Activated CD4-positive, alpha-beta T cell treated with anti-CD3 and anti-CD28 coated beads, Interleukin-2, amount 10 ng/mL, durations not matched to agents 7 days and 5 days (primary cell): ENCODE data around the gene LMO7. TPM values are rescaled to one million over a fixed set of nuclear protein-coding genes. Genes with fewer than 3 reads are reported as not detected.
"Not testable (repeated sequence)": the region's sequence is repeated elsewhere in the genome, so short reads cannot be mapped to it uniquely, and the experiment has no call there.

Experiments used
- CTCF ChIA-PET: fragments of 350-600 bp; sonication (Branson Sonifier 250); formaldehyde crosslinking; loops from one replicate; lab custom pipeline; 2021; ENCODE audit warnings: antibody characterized with exemption; lab: Charles Lee
- POLR2A ChIA-PET: fragments of 350-600 bp; sonication (Branson Sonifier 250); formaldehyde crosslinking; loops from one replicate; lab custom pipeline; 2021; ENCODE audit warnings: antibody characterized with exemption; lab: Charles Lee
- DNase-seq: peaks from one replicate; pipeline ENCODE4 v3.0.0-alpha.2; 2020
- H3K27ac Mint-ChIP-seq: one replicate; pipeline ENCODE4 v1.8.0; 2021; ENCODE audit warnings: mild to moderate bottlenecking, moderate library complexity, mixed read lengths
- H3K27me3 Mint-ChIP-seq: one replicate; pipeline ENCODE4 v1.8.0; 2021; ENCODE audit warnings: mixed read lengths
- H3K36me3 Mint-ChIP-seq: one replicate; pipeline ENCODE4 v1.8.0; 2021; ENCODE audit warnings: low read depth, mixed read lengths
- H3K4me1 Mint-ChIP-seq: one replicate; pipeline ENCODE4 v1.8.0; 2021; ENCODE audit warnings: mixed read lengths
- H3K4me3 Mint-ChIP-seq: one replicate; pipeline ENCODE4 v1.8.0; 2021; ENCODE audit warnings: mild to moderate bottlenecking, moderate library complexity, mixed read lengths
- H3K9me3 Mint-ChIP-seq: one replicate; pipeline ENCODE4 v1.8.0; 2021; ENCODE audit warnings: mixed read lengths
- total RNA-seq, 2 experiments: library from RNA; stranded (reverse); gene quantifications; one replicate each; pipeline ENCODE4 v1.2.3, GENCODE V29; 2021

The LMO7 gene
- total RNA-seq, 2 experiments from 2014 or later, result 23.1 to 30.7 TPM

DNA sequence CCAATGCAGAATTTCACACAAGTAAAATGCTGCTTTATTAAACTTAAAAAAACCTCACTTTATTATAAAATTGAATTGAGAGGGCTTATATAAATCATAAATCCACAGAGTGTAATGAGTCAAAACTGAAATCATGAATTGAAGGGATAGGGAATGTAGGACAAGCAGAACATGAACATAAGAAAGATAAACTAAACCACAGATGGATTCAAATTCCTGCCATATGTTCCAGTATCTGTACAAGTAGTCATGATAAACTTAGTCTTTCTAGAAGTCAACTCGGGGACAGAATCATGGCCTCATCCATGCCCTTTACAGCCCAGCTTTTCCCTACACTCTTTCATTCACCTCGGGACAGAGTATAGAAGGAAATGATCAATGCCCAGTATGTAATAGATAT, 16.6 kb downstream of the LMO7 start:
- H3K27me3 Mint-ChIP-seq, result no peaks in the 10 kb centered on the region
- H3K27ac Mint-ChIP-seq, result no peak overlapping the region
- DNase-seq, result no peak
- ChIA-PET POLR2A (no interaction called here), CTCF (no interaction called here)
- H3K4me3 Mint-ChIP-seq, result no peak overlapping the region
- H3K9me3 Mint-ChIP-seq, result no peaks in the 10 kb centered on the region
- H3K4me1 Mint-ChIP-seq, result no peaks in the 10 kb centered on the region
- no peaks in the 10 kb centered on the region for H3K36me3 Mint-ChIP-seq

DNA sequence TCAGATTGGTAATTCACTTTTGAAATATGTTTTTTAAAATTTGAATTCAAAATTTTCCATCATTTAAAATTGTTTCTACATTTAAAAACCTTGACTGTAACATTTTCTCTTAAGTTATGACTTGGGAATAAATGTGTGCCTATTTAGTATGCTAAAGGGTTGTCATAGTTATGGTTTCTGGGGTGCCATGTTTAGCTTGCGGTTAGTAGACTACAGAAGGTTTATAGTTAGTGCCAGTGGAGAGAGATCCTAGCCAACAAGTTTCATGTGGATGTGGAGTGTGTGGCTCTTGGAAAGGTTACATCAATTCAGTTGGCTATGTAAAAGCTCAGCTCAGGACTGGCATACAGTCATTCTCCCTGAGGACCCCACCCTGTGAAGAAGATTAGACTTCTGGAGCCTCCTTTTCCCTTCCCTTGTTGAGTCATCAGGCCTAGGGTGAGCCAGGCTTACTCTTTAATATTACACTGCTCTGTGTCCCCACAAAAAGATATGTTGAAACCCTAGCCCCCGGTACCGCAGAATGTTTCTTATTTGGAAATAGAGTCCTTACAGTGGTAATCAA, 20.4 kb downstream of the LMO7 start:
- ChIA-PET POLR2A (no interaction called here), CTCF (no interaction called here)
- no peak for DNase-seq
- no peaks in the 10 kb centered on the region for H3K36me3 Mint-ChIP-seq
- H3K27me3 Mint-ChIP-seq, result no peaks in the 10 kb centered on the region
- no peak overlapping the region for H3K4me3 Mint-ChIP-seq
- no peaks in the 10 kb centered on the region for H3K4me1 Mint-ChIP-seq
- no peaks in the 10 kb centered on the region for H3K9me3 Mint-ChIP-seq
- H3K27ac Mint-ChIP-seq, result no peak overlapping the region

DNA sequence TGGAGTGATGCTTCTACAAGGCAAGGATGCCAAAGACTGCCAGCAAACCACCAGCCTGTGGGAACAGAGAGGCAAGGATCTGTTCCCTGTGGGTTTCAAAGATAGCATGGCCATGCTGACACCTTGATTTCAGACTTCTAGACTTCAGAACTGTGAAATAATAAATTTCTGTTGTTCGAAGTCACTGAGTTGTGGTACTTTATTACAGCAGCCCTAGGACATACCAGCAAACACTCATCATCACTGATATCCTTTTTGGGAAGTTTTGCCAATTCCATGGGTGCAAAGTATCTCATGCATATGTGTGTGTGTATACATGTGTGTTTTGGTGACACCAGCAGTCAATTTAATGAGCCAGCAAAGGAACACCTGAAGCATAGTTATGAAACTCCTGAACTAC, 21.0 kb downstream of the LMO7 start:
- CTCF ChIA-PET, result no interaction called here
- Mint-ChIP-seq H3K4me3 (no peak overlapping the region), H3K27ac (no peak overlapping the region), H3K4me1 (no peaks in the 10 kb centered on the region), H3K27me3 (no peaks in the 10 kb centered on the region), H3K9me3 (no peaks in the 10 kb centered on the region), H3K36me3 (no peaks in the 10 kb centered on the region)
- DNase-seq, result no peak
- POLR2A ChIA-PET, result no interaction called here

DNA sequence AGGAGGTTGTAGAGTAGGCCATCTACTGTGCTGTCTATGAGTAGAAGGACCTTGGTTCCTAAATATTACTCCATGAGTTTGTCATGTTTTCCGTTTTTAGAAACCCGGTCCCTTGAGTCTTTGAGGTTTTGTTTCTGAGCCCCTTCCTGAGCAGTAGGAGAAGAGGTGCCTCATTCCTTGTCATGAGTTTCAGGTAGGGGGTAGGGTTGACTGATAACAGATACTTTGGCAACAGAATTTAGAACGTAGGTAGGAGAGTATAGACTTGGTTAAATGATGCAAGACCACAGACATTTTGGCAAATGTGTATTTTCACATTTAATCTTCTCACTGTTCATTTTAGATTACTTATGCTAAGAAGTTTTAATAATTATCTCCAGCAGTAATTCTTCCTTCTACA, 24.6 kb downstream of the LMO7 start:
- ChIA-PET POLR2A (no interaction called here), CTCF (no interaction called here)
- no peak for DNase-seq
- no peaks in the 10 kb centered on the region for H3K27me3 Mint-ChIP-seq
- H3K27ac Mint-ChIP-seq, result no peak overlapping the region
- no peak overlapping the region for H3K4me3 Mint-ChIP-seq
- H3K9me3 Mint-ChIP-seq, result no peaks in the 10 kb centered on the region
- H3K36me3 Mint-ChIP-seq, result no peaks in the 10 kb centered on the region
- H3K4me1 Mint-ChIP-seq, result no peaks in the 10 kb centered on the region

DNA sequence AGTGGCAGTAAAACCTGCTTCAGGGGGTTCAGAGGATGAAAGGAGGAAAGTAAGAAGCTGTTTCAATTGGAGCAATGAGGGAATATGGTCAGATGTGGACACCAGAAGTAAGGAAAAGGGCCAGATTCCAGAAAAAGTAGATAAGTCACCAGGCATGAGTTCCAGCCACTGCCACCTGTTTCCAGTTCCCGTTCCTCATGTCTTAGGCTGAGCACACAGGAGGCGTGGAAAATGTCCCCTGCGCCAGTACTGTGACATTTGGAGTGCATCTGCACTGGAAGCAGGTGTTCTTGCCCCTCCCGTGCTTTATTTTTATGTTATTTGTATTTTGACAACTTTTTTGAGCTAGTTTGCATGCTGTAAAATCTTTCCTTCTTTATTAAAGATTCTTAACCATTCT, 25.3 kb downstream of the LMO7 start:
- ChIA-PET CTCF (no interaction called here), POLR2A (no interaction called here)
- Mint-ChIP-seq H3K4me3 (no peak overlapping the region), H3K9me3 (no peaks in the 10 kb centered on the region), H3K27me3 (no peaks in the 10 kb centered on the region), H3K36me3 (no peaks in the 10 kb centered on the region), H3K4me1 (no peaks in the 10 kb centered on the region), H3K27ac (no peak overlapping the region)
- no peak for DNase-seq

DNA sequence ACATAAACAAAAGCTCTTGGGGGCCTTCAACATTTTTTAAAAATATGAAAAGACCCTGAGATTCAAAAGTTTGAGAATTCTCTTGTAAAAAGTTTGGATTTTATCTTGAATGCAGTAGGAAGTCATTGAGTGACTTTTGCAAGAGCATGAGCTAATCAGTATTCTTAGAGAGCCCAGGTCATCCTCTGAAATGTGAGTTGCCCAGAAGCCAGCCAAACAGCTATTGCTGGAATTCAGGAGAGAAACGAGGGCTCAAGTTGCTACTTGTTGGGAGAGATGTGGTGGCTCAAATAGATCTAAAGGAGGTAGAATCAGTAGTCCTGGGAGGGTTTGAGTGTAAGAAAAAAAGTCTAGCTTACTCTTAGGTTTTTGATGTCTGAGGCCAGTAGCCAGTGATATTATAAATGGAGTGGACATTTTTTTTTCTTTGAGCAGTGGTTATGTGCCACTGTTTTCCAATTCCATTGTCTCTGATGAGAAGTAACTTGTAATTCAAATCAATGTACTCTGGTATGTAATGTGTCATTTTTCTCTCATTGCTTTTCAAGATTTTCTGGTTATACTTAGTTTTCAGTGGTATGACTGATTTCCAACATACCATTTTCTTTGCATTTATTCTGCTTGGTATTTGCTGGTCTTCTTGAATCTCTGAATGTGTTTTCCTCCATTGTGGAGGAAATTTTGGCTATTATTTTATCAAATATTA, 30.7 kb downstream of the LMO7 start:
- Mint-ChIP-seq H3K4me1 (no peaks in the 10 kb centered on the region), H3K27ac (no peak overlapping the region), H3K9me3 (no peaks in the 10 kb centered on the region), H3K36me3 (no peaks in the 10 kb centered on the region), H3K27me3 (peaks cover 3% of the 10 kb centered on the region), H3K4me3 (no peak overlapping the region)
- DNase-seq, result no peak
- ChIA-PET CTCF (no interaction called here), POLR2A (no interaction called here)

DNA sequence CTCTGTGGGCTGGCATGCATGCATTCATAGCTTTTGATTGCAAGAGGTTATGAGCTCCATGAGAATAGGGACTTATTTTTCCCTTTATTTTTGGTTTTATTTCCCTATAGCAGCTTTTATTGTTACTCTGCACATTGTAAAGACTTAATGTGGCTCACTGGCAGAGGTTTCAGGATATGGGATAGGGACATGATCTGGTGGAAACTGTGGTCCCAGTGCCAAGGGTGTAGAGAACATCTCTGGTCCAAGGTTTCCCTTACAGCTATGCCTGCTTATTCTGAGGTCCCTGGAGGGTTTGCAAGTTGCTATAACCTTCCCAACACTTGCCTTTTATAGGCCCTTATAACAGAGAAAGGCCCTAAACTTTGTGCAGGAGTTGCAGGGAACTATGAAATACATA, 33.6 kb downstream of the LMO7 start:
- Mint-ChIP-seq H3K4me1 (no peaks in the 10 kb centered on the region), H3K9me3 (no peaks in the 10 kb centered on the region), H3K27ac (no peak overlapping the region), H3K36me3 (no peaks in the 10 kb centered on the region), H3K4me3 (no peak overlapping the region), H3K27me3 (peaks cover 3% of the 10 kb centered on the region)
- POLR2A ChIA-PET, result no interaction called here
- CTCF ChIA-PET, result interaction anchor here (1.3 kb wide), 1 partner anchor 25 kb away, joined by 4 read pairs; no protein-coding TSS in a partner anchor
- DNase-seq, result no peak

DNA sequence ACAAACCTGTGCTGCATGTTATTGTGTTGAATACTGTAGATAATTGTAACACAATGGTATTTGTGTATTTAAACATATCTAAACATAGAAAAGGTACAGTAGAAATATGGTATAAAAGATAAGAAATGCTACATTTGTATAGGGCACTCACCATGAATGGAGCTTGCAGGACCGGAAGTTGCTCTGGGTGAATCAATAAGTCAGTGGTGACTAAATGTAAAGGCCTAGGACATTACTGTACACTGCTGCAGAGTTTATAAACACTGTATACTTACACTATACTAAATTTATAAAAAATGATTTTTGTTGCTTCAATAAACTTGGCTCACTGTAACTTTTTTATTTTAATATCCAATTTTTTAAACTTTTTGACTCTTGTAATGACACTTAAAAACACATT, 34.4 kb downstream of the LMO7 start:
- ChIA-PET CTCF (no interaction called here), POLR2A (no interaction called here)
- H3K9me3 Mint-ChIP-seq, result no peaks in the 10 kb centered on the region
- DNase-seq, result no peak
- H3K4me1 Mint-ChIP-seq, result no peaks in the 10 kb centered on the region
- no peaks in the 10 kb centered on the region for H3K36me3 Mint-ChIP-seq
- H3K27me3 Mint-ChIP-seq, result peaks cover 3% of the 10 kb centered on the region
- H3K27ac Mint-ChIP-seq, result no peak overlapping the region
- no peak overlapping the region for H3K4me3 Mint-ChIP-seq

DNA sequence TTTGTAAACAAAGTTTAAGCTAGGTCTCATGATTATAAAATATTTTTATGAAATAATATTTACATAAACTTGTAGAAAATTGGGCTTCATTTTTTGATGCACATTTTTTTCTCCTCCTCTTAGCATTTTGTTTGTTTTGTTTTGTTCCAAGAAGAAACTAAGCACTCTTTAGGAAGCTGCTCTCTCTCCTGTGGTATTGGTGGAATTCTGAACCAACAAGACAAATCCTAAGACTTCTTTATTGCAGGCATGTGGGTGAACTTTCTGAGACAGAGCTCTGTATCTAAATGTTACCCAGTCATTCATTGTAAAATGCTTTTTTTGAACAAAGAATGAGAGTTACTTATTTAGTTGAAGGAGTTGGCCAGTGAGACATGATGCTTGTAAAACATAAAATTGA, 39.3 kb downstream of the LMO7 start:
- H3K4me3 Mint-ChIP-seq, result no peak overlapping the region
- ChIA-PET CTCF (interaction anchor here (0.6 to 0.7 kb wide), 3 partner anchors 10 to 597 kb away, joined by 3 read pairs; no protein-coding TSS in a partner anchor), POLR2A (no interaction called here)
- no peaks in the 10 kb centered on the region for H3K9me3 Mint-ChIP-seq
- H3K36me3 Mint-ChIP-seq, result no peaks in the 10 kb centered on the region
- no peaks in the 10 kb centered on the region for H3K27me3 Mint-ChIP-seq
- DNase-seq, result no peak
- no peaks in the 10 kb centered on the region for H3K4me1 Mint-ChIP-seq
- no peak overlapping the region for H3K27ac Mint-ChIP-seq

DNA sequence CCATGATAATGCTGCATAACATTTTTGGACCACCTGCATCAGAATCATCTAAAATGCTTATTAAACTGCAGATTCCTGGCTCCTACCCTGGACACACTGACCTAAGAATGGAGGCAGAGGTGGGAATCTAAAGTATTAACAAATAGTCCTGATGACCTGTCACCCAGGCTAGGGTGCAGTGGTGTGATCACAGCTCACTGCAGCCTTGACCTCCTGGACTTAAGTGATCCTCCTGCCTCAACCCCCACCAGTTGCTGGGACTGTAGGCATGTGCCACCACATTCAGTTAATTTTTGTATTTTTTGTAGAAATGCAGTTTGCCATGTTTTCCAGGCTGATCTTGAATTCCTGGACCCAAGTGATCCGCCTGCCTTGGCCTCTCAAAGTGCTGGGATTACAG, 43.3 kb downstream of the LMO7 start:
- Mint-ChIP-seq H3K4me1 (no peaks in the 10 kb centered on the region), H3K9me3 (no peaks in the 10 kb centered on the region), H3K36me3 (no peaks in the 10 kb centered on the region), H3K27me3 (no peaks in the 10 kb centered on the region), H3K4me3 (no peak overlapping the region), H3K27ac (no peak overlapping the region)
- no peak for DNase-seq
- ChIA-PET POLR2A (no interaction called here), CTCF (no interaction called here)

DNA sequence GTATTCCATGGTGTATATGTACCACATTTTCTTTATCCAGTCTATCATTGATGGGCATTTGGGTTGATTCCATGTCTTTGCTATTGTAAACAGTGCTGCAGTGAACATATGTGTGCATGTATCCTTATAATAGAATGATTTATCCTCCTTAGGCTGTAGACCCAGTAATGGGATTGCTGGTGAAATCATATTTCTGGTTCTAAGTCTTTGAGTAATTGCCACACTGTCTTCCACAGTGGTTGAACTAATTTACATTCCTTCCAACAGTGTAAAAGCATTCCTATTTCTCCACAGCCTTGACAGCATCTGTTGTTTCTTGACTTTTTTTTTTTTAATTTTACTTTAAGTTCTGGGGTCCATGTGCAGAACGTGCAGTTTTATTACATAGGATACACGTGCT, 44.1 kb downstream of the LMO7 start:
- H3K27me3 Mint-ChIP-seq, H3K27ac Mint-ChIP-seq, H3K4me3 Mint-ChIP-seq, H3K4me1 Mint-ChIP-seq, POLR2A ChIA-PET, H3K36me3 Mint-ChIP-seq, CTCF ChIA-PET, H3K9me3 Mint-ChIP-seq, DNase-seq: not testable (repeated sequence)

DNA sequence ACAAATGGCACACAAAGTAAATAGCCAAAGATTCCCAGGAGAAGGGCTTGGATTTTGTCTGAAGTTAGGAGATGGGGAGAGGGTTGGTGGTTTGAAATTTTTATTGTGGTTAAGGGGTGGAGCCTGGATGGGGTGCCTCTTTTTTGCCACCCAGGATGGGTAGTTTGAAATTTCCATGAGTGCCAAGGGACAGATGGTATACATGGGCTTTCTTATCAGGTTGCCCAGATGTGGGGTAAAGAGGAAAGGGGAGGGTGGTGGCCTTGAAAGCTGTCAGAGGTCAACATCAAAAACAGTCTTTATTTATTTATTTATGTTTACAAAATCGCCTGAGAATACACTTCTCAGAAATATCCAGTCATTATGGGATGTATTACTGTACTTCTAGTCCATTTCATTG, 46.2 kb downstream of the LMO7 start:
- ChIA-PET CTCF (interaction anchor here (0.5 kb wide), 1 partner anchor 1214 kb away, joined by 3 read pairs; no protein-coding TSS in a partner anchor), POLR2A (no interaction called here)
- H3K27me3 Mint-ChIP-seq, result no peaks in the 10 kb centered on the region
- DNase-seq, result no peak
- H3K9me3 Mint-ChIP-seq, result no peaks in the 10 kb centered on the region
- H3K36me3 Mint-ChIP-seq, result no peaks in the 10 kb centered on the region
- no peak overlapping the region for H3K27ac Mint-ChIP-seq
- no peak overlapping the region for H3K4me3 Mint-ChIP-seq
- H3K4me1 Mint-ChIP-seq, result peaks cover 3% of the 10 kb centered on the region

DNA sequence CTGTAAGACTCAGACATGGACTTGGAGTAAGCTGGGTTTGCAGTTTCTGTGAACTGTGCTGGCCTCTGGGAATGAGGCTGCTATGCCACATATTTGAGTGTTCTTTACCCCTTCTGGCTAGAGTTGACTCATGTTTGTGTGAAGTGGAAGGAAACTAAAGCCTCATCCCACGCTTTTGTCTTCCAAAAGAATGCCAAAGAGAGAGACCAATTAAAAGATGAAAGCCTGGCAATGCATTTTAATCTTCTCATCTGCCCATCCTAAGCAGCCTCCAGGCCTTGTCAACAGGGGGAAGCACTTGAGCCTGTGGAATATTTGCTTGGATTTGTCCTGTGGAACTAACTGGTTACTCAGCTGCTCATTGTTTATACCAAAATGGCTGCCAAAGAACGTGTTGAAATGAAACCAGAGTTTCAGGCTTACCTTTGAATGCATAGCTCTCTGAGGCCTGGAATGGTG, 49.1 kb downstream of the LMO7 start:
- DNase-seq, result no peak
- H3K36me3 Mint-ChIP-seq, result no peaks in the 10 kb centered on the region
- peaks cover 3% of the 10 kb centered on the region for H3K4me1 Mint-ChIP-seq
- H3K27ac Mint-ChIP-seq, result peak overlapping the region; percentile 33
- ChIA-PET POLR2A (no interaction called here), CTCF (interaction anchor here (0.6 to 1.2 kb wide), 3 partner anchors 10 to 789 kb away, joined by 3 read pairs; no protein-coding TSS in a partner anchor)
- no peaks in the 10 kb centered on the region for H3K27me3 Mint-ChIP-seq
- H3K4me3 Mint-ChIP-seq, result no peak overlapping the region
- H3K9me3 Mint-ChIP-seq, result no peaks in the 10 kb centered on the region
